ENCODE data around the gene LDB3. TPM values are rescaled to one million over a fixed set of nuclear protein-coding genes. Genes with fewer than 3 reads are reported as not detected.

The LDB3 gene
- total RNA-seq, 2 donors from 2014 or later: 0.11 to 0.35 TPM

- peak overlapping the region; percentile 93 for H3K4me3 Mint-ChIP-seq
- no peaks in the 10 kb centered on the region for H3K27me3 Mint-ChIP-seq (ENCODE audit: insufficient read depth)
- no peak for TF ChIP-seq CTCF (conservative IDR thresholded peaks at IDR 0.05)
- peak overlapping the region; percentile 62 for H3K27ac Mint-ChIP-seq
- H3K36me3 ChIP-seq (ENCODE audit: control insufficient read depth, insufficient read depth, low read length): no peaks in the 10 kb centered on the region
- peaks cover 14% of the 10 kb centered on the region for H3K4me1 Mint-ChIP-seq
- H3K4me3 ChIP-seq (ENCODE audit: low read length): no peak overlapping the region
- no peaks in the 10 kb centered on the region for H3K4me1 ChIP-seq (ENCODE audit: control insufficient read depth, insufficient read depth, low read length)
- DNase-seq: no peak
- no peaks in the 10 kb centered on the region for H3K36me3 Mint-ChIP-seq (ENCODE audit: low read depth)
- H3K27ac ChIP-seq (ENCODE audit: low read depth, low read length): no peak overlapping the region
- H3K27me3 ChIP-seq (ENCODE audit: control insufficient read depth, insufficient read depth, low read length, poor library complexity, severe bottlenecking): no peaks in the 10 kb centered on the region
- H3K9me3 Mint-ChIP-seq: no peaks in the 10 kb centered on the region
- no peaks in the 10 kb centered on the region for H3K9me3 ChIP-seq (ENCODE audit: control insufficient read depth, low read length)
- H3K9ac ChIP-seq (ENCODE audit: extremely low read depth, low read length, poor library complexity, severe bottlenecking): no peak overlapping the region
- WGBS, 2 experiments (ENCODE audit: insufficient coverage in 1 of 2, insufficient read length in 1 of 2): 90 to 91% methylated on average over 12 of the region's 12 CpGs
Measured at GRCh38 chr10:86753638-86754434, 85.5 kb downstream of the LDB3 start.

GRCh38 chr10:86755454-86755739, 87.1 kb downstream of the LDB3 start:
- no peak for TF ChIP-seq CTCF (conservative IDR thresholded peaks at IDR 0.05)
- Mint-ChIP-seq H3K4me3 (peak overlapping the region; percentile 93), H3K4me1 (peaks cover 25% of the 10 kb centered on the region), H3K27ac (peak overlapping the region; percentile 97), H3K27me3 (ENCODE audit: insufficient read depth) (no peaks in the 10 kb centered on the region), H3K36me3 (ENCODE audit: low read depth) (no peaks in the 10 kb centered on the region), H3K9me3 (no peaks in the 10 kb centered on the region)
- WGBS, 2 experiments (ENCODE audit: insufficient coverage in 1 of 2, insufficient read length in 1 of 2): 0% methylated on average over 7 of the region's 9 CpGs; no CpG with 5 or more reads in 1 of the 2 experiments
- peak overlapping the region; percentile 95 for H3K27ac ChIP-seq (ENCODE audit: low read depth, low read length)
- H3K9ac ChIP-seq (ENCODE audit: extremely low read depth, low read length, poor library complexity, severe bottlenecking): peak overlapping the region; percentile 97
- H3K4me1 ChIP-seq (ENCODE audit: control insufficient read depth, insufficient read depth, low read length): no peaks in the 10 kb centered on the region
- H3K36me3 ChIP-seq (ENCODE audit: control insufficient read depth, insufficient read depth, low read length): no peaks in the 10 kb centered on the region
- peak overlapping the region; percentile 82 for H3K4me3 ChIP-seq (ENCODE audit: low read length)
- no peak for DNase-seq
- no peaks in the 10 kb centered on the region for H3K27me3 ChIP-seq (ENCODE audit: control insufficient read depth, insufficient read depth, low read length, poor library complexity, severe bottlenecking)
- no peaks in the 10 kb centered on the region for H3K9me3 ChIP-seq (ENCODE audit: control insufficient read depth, low read length)

GRCh38 chr10:86755740-86756510, 87.6 kb downstream of the LDB3 start:
- peak; percentile 90 for DNase-seq
- Mint-ChIP-seq H3K4me1 (peaks cover 26% of the 10 kb centered on the region), H3K27me3 (ENCODE audit: insufficient read depth) (no peaks in the 10 kb centered on the region), H3K27ac (peak overlapping the region; percentile 97), H3K9me3 (no peaks in the 10 kb centered on the region), H3K36me3 (ENCODE audit: low read depth) (no peaks in the 10 kb centered on the region), H3K4me3 (peak overlapping the region; percentile 93)
- Histone ChIP-seq H3K4me3 (ENCODE audit: low read length) (peak overlapping the region; percentile 82), H3K9ac (ENCODE audit: extremely low read depth, low read length, poor library complexity, severe bottlenecking) (peak overlapping the region; percentile 97), H3K36me3 (ENCODE audit: control insufficient read depth, insufficient read depth, low read length) (peaks cover 4% of the 10 kb centered on the region), H3K9me3 (ENCODE audit: control insufficient read depth, low read length) (no peaks in the 10 kb centered on the region), H3K27me3 (ENCODE audit: control insufficient read depth, insufficient read depth, low read length, poor library complexity, severe bottlenecking) (no peaks in the 10 kb centered on the region), H3K4me1 (ENCODE audit: control insufficient read depth, insufficient read depth, low read length) (no peaks in the 10 kb centered on the region), H3K27ac (ENCODE audit: low read depth, low read length) (peak overlapping the region; percentile 95)
- TF ChIP-seq CTCF (conservative IDR thresholded peaks at IDR 0.05): no peak
- 0% methylated on average over 11 to 89 of the region's 89 CpGs for WGBS, 2 experiments (ENCODE audit: insufficient coverage in 1 of 2, insufficient read length in 1 of 2)
